Epithelial cell of esophagus (primary cell): ENCODE measurements around the gene AGRP.

ENCODE experiments used
- DNase-seq: peaks from one replicate; pipeline ENCODE4 v3.0.0; 2010; ENCODE audit warnings: low read depth
- H3K4me3 ChIP-seq: 2 replicates; pipeline ENCODE4 v1.5.1; 2011; ENCODE audit warnings: mild to moderate bottlenecking, low read length, control low read depth
- CTCF ChIP-seq: IDR thresholded peaks from 2 replicates; pipeline ENCODE4 v1.5.1; 2011; ENCODE audit warnings: low read depth, mild to moderate bottlenecking, low read length, control low read depth, inconsistent platforms; ENCODE audit not compliant: insufficient read depth; ENCODE audit errors: missing control alignments

Gene AGRP

GRCh38 chr16:67445913-67446907, 37.1 kb downstream of the AGRP start:
- no peak for TF ChIP-seq CTCF
- no peak for DNase-seq
- no peak overlapping the region for H3K4me3 ChIP-seq

- no peak overlapping the region for H3K4me3 ChIP-seq
- no peak for DNase-seq
- TF ChIP-seq CTCF, result no peak
Measured at GRCh38 chr16:67445441-67445912, 37.9 kb downstream of the AGRP start.

- TF ChIP-seq CTCF, result no peak
- H3K4me3 ChIP-seq, result no peak overlapping the region
- DNase-seq, result no peak
Measured at GRCh38 chr16:67445126-67445426, 38.3 kb downstream of the AGRP start.

GRCh38 chr16:67444259-67445125, 38.9 kb downstream of the AGRP start:
- no peak for TF ChIP-seq CTCF
- H3K4me3 ChIP-seq, result no peak overlapping the region
- DNase-seq, result no peak

GRCh38 chr16:67443265-67443664, 40.1 kb downstream of the AGRP start:
- DNase-seq, result no peak
- no peak for TF ChIP-seq CTCF
- no peak overlapping the region for H3K4me3 ChIP-seq

- no peak overlapping the region for H3K4me3 ChIP-seq
- TF ChIP-seq CTCF, result no peak
Measured at GRCh38 chr16:67442581-67443255, 40.6 kb downstream of the AGRP start.

More at GRCh38 chr16:67442581-67443255, 40.6 kb downstream of the AGRP start:
- DNase-seq, result no peak
